MCF 10A (cell line): ENCODE data around the gene PRELP. TPM values are rescaled to one million over a fixed set of nuclear protein-coding genes. Genes with fewer than 3 reads are reported as not detected.

Experiments used
- BruUV-seq: library from RNA; stranded (reverse); fragments of 400-500 nt; replicated peaks from 2 replicates; lab custom pipeline; 2021; lab: Mats Ljungman, UMichigan
- CTCF ChIA-PET: fragments of 300-600 bp; sonication (Branson Sonifier 250); formaldehyde crosslinking; extraction: SDS; loops from one replicate; lab custom pipeline; 2021; ENCODE audit warnings: antibody characterized with exemption, inconsistent platforms; lab: Yijun Ruan, JAX
- POLR2A ChIA-PET: fragments of 300-600, 350-650 bp; sonication (Branson Sonifier 250); formaldehyde crosslinking; extraction: SDS; loops from one replicate; lab custom pipeline; 2020; ENCODE audit warnings: antibody characterized with exemption, inconsistent platforms; lab: Yijun Ruan, JAX
- DNase-seq: peaks from one replicate; pipeline ENCODE4 v3.0.0-alpha.2; 2018; ENCODE audit not compliant: unreplicated experiment
- H3K27ac Mint-ChIP-seq: one replicate; pipeline ENCODE4 v1.8.0; 2022; ENCODE audit warnings: mild to moderate bottlenecking, low read depth, mixed read lengths; ENCODE audit not compliant: unreplicated experiment
- H3K27me3 Mint-ChIP-seq: one replicate; pipeline ENCODE4 v1.8.0; 2022; ENCODE audit warnings: mixed read lengths; ENCODE audit not compliant: insufficient read depth, unreplicated experiment
- H3K36me3 Mint-ChIP-seq: one replicate; pipeline ENCODE4 v1.8.0; 2022; ENCODE audit warnings: mild to moderate bottlenecking, moderate library complexity, mixed read lengths; ENCODE audit not compliant: insufficient read depth, unreplicated experiment
- H3K4me1 Mint-ChIP-seq: one replicate; pipeline ENCODE4 v1.8.0; 2022; ENCODE audit warnings: mixed read lengths; ENCODE audit not compliant: insufficient read depth, unreplicated experiment
- H3K4me3 Mint-ChIP-seq: one replicate; pipeline ENCODE4 v1.8.0; 2022; ENCODE audit warnings: mild to moderate bottlenecking, moderate library complexity, mixed read lengths; ENCODE audit not compliant: unreplicated experiment
- H3K9me3 Mint-ChIP-seq: one replicate; pipeline ENCODE4 v1.8.0; 2022; ENCODE audit warnings: mixed read lengths; ENCODE audit not compliant: unreplicated experiment
- intact Hi-C: fragments of 100-400 bp; cut with micrococcal nuclease; formaldehyde crosslinking; loops from 2 replicates; pipeline ENCODE4 v1.14.1; 2022
- total RNA-seq: library from RNA; stranded (reverse); gene quantifications from 2 replicates; pipeline ENCODE4 v1.2.3, GENCODE V29; 2022
- TF ChIP-seq, protein P1 (sequence below): fragments of 200-600 bp; IDR thresholded peaks from one replicate; pipeline ENCODE4 v1.8.0; 2022; ENCODE audit warnings: antibody characterized with exemption, mild to moderate bottlenecking; ENCODE audit not compliant: unreplicated experiment

PRELP gene
- total RNA-seq, 1 experiment from 2014 or later, result not detected

DNA sequence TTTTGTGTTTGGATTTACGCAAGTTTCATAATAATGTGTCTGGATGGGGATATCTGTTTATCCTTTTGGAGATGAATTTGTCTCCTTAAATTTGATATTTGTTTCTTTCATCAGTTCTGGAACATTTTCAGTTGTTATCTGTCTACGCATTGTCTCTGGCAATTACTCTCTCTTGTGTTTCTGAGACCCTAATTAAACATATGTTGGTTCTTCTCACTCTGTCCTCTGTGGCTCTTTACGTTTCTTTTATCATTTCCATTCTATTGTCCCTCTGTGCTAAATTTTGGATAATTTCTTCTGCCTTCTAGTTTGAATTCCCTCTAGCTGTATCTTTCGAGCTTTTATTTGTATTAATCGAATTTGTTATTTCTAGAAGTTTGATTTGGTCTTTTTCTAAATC is 17.5 kb upstream of the PRELP start:
- no peak for DNase-seq
- TF ChIP-seq, protein P1, sequence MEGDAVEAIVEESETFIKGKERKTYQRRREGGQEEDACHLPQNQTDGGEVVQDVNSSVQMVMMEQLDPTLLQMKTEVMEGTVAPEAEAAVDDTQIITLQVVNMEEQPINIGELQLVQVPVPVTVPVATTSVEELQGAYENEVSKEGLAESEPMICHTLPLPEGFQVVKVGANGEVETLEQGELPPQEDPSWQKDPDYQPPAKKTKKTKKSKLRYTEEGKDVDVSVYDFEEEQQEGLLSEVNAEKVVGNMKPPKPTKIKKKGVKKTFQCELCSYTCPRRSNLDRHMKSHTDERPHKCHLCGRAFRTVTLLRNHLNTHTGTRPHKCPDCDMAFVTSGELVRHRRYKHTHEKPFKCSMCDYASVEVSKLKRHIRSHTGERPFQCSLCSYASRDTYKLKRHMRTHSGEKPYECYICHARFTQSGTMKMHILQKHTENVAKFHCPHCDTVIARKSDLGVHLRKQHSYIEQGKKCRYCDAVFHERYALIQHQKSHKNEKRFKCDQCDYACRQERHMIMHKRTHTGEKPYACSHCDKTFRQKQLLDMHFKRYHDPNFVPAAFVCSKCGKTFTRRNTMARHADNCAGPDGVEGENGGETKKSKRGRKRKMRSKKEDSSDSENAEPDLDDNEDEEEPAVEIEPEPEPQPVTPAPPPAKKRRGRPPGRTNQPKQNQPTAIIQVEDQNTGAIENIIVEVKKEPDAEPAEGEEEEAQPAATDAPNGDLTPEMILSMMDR, result no peak
- Mint-ChIP-seq H3K27me3 (peaks cover 82% of the 10 kb centered on the region), H3K27ac (no peak overlapping the region), H3K4me1 (peaks cover 14% of the 10 kb centered on the region), H3K4me3 (no peak overlapping the region), H3K9me3 (no peaks in the 10 kb centered on the region), H3K36me3 (no peaks in the 10 kb centered on the region)
- no TSS peak for BruUV-seq
- CTCF ChIA-PET, result interaction anchor here (1.4 kb wide), 1 partner anchor 168 kb away, joined by 6 read pairs; no protein-coding TSS in a partner anchor
- POLR2A ChIA-PET, result interaction anchor here (1.4 kb wide), 1 partner anchor 16 kb away, joined by 5 read pairs; no protein-coding TSS in a partner anchor
- intact Hi-C loops, result no loop called here

DNA sequence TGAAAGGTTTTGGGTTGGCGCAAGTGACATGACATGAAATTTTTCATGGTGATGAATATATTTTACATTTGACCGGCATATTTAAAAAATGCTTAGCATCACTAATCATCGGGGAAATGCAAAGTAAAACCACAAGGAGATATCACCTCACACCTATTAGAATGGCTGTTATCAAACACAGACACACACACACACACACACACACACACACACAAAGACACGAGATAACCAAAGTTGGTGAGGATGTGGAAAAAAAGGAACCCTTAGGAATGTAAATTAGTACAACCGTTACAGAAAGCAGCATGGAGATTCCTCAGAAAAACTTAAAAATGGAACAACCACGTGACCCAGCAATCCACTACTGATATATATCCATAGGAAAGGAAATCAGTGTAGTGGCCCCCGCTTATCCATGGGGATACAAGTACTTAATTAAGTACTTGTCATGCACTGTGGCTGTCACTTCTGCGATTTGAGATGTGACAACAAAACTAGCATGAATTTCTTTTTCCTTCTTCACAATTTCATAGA is 15.9 kb upstream of the PRELP start:
- peaks cover 69% of the 10 kb centered on the region for H3K27me3 Mint-ChIP-seq
- ChIA-PET CTCF (interaction anchor here (1.3 kb wide), 1 partner anchor 118 kb away, joined by 3 read pairs; no protein-coding TSS in a partner anchor), POLR2A (interaction anchor here (1.4 kb wide), 1 partner anchor 18 kb away, joined by 5 read pairs; no protein-coding TSS in a partner anchor)
- TF ChIP-seq, protein P1, result no peak
- peaks cover 28% of the 10 kb centered on the region for H3K4me1 Mint-ChIP-seq
- no peak overlapping the region for H3K27ac Mint-ChIP-seq
- no peak overlapping the region for H3K4me3 Mint-ChIP-seq
- intact Hi-C loops, result no loop called here
- no peaks in the 10 kb centered on the region for H3K36me3 Mint-ChIP-seq
- no peaks in the 10 kb centered on the region for H3K9me3 Mint-ChIP-seq
- no TSS peak for BruUV-seq
- no peak for DNase-seq

DNA sequence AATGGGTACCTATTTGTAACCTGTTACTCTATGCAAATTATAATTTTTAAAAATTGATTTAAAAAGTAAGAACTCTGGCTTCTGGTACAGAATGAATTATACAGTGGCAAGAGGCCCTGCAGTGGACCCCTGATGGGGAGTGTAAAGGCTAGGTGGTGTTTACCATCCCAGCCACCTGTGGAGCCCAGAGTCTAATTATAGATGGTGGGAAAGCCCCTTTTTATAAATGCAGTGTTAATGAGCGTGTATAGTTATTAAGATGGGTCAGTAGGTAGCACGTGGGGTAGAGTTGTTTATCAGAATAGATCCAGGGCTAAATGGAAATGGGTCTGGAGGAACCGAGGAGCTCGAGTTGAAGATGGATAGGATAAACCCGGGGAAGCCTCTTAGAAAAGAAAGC is 13.9 kb upstream of the PRELP start:
- DNase-seq, result no peak
- Mint-ChIP-seq H3K4me1 (peaks cover 28% of the 10 kb centered on the region), H3K27me3 (peaks cover 53% of the 10 kb centered on the region), H3K36me3 (no peaks in the 10 kb centered on the region), H3K9me3 (no peaks in the 10 kb centered on the region), H3K27ac (no peak overlapping the region), H3K4me3 (no peak overlapping the region)
- CTCF ChIA-PET, result interaction anchor here (0.6 to 38.6 kb wide), 6 partner anchors 11 to 1306 kb away, joined by 3 to 981 read pairs (median 3); no protein-coding TSS in a partner anchor
- POLR2A ChIA-PET, result interaction anchor here (0.7 kb wide), 1 partner anchor 199 kb away, joined by 3 read pairs; no protein-coding TSS in a partner anchor
- intact Hi-C loops, result loop anchor here (2.0 kb wide), 1 partner anchor 19 kb away; no protein-coding TSS in a partner anchor
- BruUV-seq, result no TSS peak
- TF ChIP-seq, protein P1, result no peak

DNA sequence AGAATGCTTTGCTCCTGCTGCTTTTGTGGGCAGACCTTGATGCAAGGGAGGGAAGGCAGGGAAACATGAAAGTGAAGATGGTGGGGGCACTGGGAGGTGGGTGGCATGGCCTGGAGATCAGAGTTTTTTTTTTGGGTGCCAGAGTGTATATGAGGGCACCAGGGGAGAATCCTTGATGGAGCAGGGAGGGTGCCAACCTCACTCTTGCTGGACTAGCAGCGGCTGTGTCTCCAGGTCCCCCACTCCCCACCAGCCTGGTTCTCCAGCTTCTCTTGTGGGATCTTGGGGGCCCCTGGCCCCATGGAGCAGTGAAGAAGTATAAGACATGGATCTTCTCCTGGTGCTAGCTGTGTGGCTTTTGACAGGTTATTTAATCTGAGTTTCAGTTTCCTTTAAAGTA is 13.5 kb upstream of the PRELP start:
- intact Hi-C loops, result loop anchor here (2.0 kb wide), 1 partner anchor 19 kb away; no protein-coding TSS in a partner anchor
- Mint-ChIP-seq H3K4me1 (peaks cover 28% of the 10 kb centered on the region), H3K27me3 (peaks cover 49% of the 10 kb centered on the region), H3K27ac (no peak overlapping the region), H3K9me3 (no peaks in the 10 kb centered on the region), H3K4me3 (no peak overlapping the region), H3K36me3 (no peaks in the 10 kb centered on the region)
- BruUV-seq, result no TSS peak
- ChIA-PET CTCF (interaction anchor here (0.5 to 38.6 kb wide), 7 partner anchors 11 to 384 kb away, joined by 3 to 981 read pairs (median 5); no protein-coding TSS in a partner anchor), POLR2A (no interaction called here)
- TF ChIP-seq, protein P1, result no peak
- DNase-seq, result no peak
